PC-3 (cell line): Measurements from ENCODE around the gene SMIM5. TPM values are rescaled to one million over a fixed set of nuclear protein-coding genes. Genes with fewer than 3 reads are reported as not detected.

ENCODE experiments used
- ATAC-seq: fragments of 200-7000 bp; cut with Tn5 transposase; 2 replicates; pipeline ENCODE4 v1.9.1; 2020; ENCODE audit warnings: mild to moderate bottlenecking, moderate library complexity
- BruUV-seq: library from RNA; stranded (reverse); fragments of 400-500 nt; replicated peaks from 2 replicates; lab custom pipeline; 2021; lab: Mats Ljungman, UMichigan
- CTCF ChIA-PET: fragments of 300-600 bp; sonication (Branson Sonifier 250); formaldehyde crosslinking; loops from one replicate; lab custom pipeline; 2022; ENCODE audit warnings: antibody characterized with exemption; lab: Charles Lee
- POLR2A ChIA-PET: fragments of 300-600 bp; sonication (Branson Sonifier 250); formaldehyde crosslinking; loops from one replicate; lab custom pipeline; 2022; ENCODE audit warnings: antibody characterized with exemption; ENCODE audit not compliant: unreplicated experiment; lab: Charles Lee
- DNase-seq: peaks from one replicate; pipeline ENCODE4 v3.0.0-alpha.2; 2015
- H2AFZ ChIP-seq: fragments of 300-600 bp; sonication (generic); 2 replicates; pipeline ENCODE4 v1.6.0; 2016; ENCODE audit warnings: antibody characterized with exemption, low read length
- H3F3A ChIP-seq: fragments of 300-600 bp; sonication (generic); one replicate; pipeline ENCODE4 v1.6.0; 2017; ENCODE audit warnings: antibody characterized with exemption, low read length, control low read depth, mild to moderate bottlenecking; ENCODE audit not compliant: unreplicated experiment
- H3K27ac ChIP-seq: fragments of 300-600 bp; sonication (generic); 2 replicates; pipeline ENCODE4 v1.5.1; 2016; ENCODE audit warnings: mild to moderate bottlenecking, low read length
- H3K27me3 ChIP-seq: fragments of 300-600 bp; sonication (generic); 2 replicates; pipeline ENCODE4 v1.6.1; 2016; ENCODE audit warnings: low read length, mixed read lengths
- H3K36me3 ChIP-seq: fragments of 300-600 bp; sonication (generic); 2 replicates; pipeline ENCODE4 v1.6.1; 2016; ENCODE audit warnings: low read depth, mixed run types, low read length, mixed read lengths
- H3K4me1 ChIP-seq: fragments of 300-600 bp; sonication (generic); 2 replicates; pipeline ENCODE4 v1.5.1; 2016; ENCODE audit warnings: low read length; ENCODE audit not compliant: insufficient read depth
- H3K4me2 ChIP-seq: fragments of 300-600 bp; sonication (generic); 2 replicates; pipeline ENCODE4 v1.6.0; 2016; ENCODE audit warnings: low read length
- H3K4me3 ChIP-seq: fragments of 300-600 bp; sonication (generic); 2 replicates; pipeline ENCODE4 v1.5.1; 2016; ENCODE audit warnings: mild to moderate bottlenecking, low read length, mixed read lengths
- H3K79me2 ChIP-seq: fragments of 300-600 bp; sonication (generic); 2 replicates; pipeline ENCODE4 v1.6.1; 2017; ENCODE audit warnings: low read length, mixed read lengths
- H3K9ac ChIP-seq: fragments of 300-600 bp; sonication (generic); 2 replicates; pipeline ENCODE4 v1.6.0; 2016; ENCODE audit warnings: mild to moderate bottlenecking, low read length
- H3K9me2 ChIP-seq: fragments of 300-600 bp; sonication (generic); replicated peaks from 2 replicates; pipeline ENCODE4 v1.6.1; 2016; ENCODE audit warnings: mixed run types, low read length, mixed read lengths
- H3K9me3 ChIP-seq: fragments of 300-600 bp; sonication (generic); 2 replicates; pipeline ENCODE4 v1.6.1; 2016; ENCODE audit warnings: low read length, mixed read lengths
- H4K20me1 ChIP-seq: fragments of 300-600 bp; sonication (generic); 2 replicates; pipeline ENCODE4 v1.6.1; 2016; ENCODE audit warnings: low read length, mixed read lengths
- EZH2 ChIP-seq: fragments of 300-600 bp; sonication (generic); IDR thresholded peaks from one replicate; pipeline ENCODE4 v1.6.1; 2017; ENCODE audit warnings: antibody characterized with exemption, mild to moderate bottlenecking, low read length; ENCODE audit not compliant: unreplicated experiment
- EZH2phosphoT487 ChIP-seq: fragments of 300-600 bp; sonication (generic); IDR thresholded peaks from 2 replicates; pipeline ENCODE4 v1.6.1; 2018; ENCODE audit warnings: mild to moderate bottlenecking, antibody characterized with exemption, low read length, borderline replicate concordance
- intact Hi-C: fragments of 100-400 bp; cut with micrococcal nuclease; formaldehyde crosslinking; loops from 2 replicates; pipeline ENCODE4 v1.9.0; 2023
- total RNA-seq: library from RNA; depleted of rRNA; stranded (reverse); fragments of >200 nt; gene quantifications from 2 replicates; pipeline ENCODE4 v1.2.3, GENCODE V29; 2014
- TF ChIP-seq, protein P1 (sequence below): fragments of 300-600 bp; sonication (generic); conservative IDR thresholded peaks from 2 replicates; pipeline ENCODE4 v1.5.1; 2017; ENCODE audit warnings: antibody characterized with exemption, low read depth, mild to moderate bottlenecking, low read length

The SMIM5 gene
- total RNA-seq, 1 experiment from 2014 or later: 2.3 TPM

- Histone ChIP-seq H4K20me1 (no peaks in the 10 kb centered on the region), H3K9ac (no peak overlapping the region), H3K79me2 (peaks cover 81% of the 10 kb centered on the region), H3K4me3 (no peak overlapping the region), H3K36me3 (peaks cover 14% of the 10 kb centered on the region; the same call in 1 of the 2 replicates), H3K4me2 (peak overlapping the region; percentile 77), H3K27ac (peak overlapping the region; percentile 88), H3K9me3 (no peaks in the 10 kb centered on the region), H3K4me1 (peaks cover 80% of the 10 kb centered on the region), H3K27me3 (no peaks in the 10 kb centered on the region), H3F3A (peaks cover 9% of the 10 kb centered on the region), H3K9me2 (no peaks in the 10 kb centered on the region), H2AFZ (no peak overlapping the region)
- DNase-seq (peak; percentile 84), ATAC-seq (peak; percentile 45)
- TF ChIP-seq EZH2phosphoT487 (no peak), EZH2 (no peak)
- TF ChIP-seq, protein P1, sequence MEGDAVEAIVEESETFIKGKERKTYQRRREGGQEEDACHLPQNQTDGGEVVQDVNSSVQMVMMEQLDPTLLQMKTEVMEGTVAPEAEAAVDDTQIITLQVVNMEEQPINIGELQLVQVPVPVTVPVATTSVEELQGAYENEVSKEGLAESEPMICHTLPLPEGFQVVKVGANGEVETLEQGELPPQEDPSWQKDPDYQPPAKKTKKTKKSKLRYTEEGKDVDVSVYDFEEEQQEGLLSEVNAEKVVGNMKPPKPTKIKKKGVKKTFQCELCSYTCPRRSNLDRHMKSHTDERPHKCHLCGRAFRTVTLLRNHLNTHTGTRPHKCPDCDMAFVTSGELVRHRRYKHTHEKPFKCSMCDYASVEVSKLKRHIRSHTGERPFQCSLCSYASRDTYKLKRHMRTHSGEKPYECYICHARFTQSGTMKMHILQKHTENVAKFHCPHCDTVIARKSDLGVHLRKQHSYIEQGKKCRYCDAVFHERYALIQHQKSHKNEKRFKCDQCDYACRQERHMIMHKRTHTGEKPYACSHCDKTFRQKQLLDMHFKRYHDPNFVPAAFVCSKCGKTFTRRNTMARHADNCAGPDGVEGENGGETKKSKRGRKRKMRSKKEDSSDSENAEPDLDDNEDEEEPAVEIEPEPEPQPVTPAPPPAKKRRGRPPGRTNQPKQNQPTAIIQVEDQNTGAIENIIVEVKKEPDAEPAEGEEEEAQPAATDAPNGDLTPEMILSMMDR: no peak
- ChIA-PET CTCF (interaction anchor here (0.8 kb wide), 1 partner anchor 52 kb away, joined by 3 read pairs; the partner anchor contains the start of gene SMIM5), POLR2A (interaction anchor here (0.6 kb wide), 1 partner anchor 578 kb away, joined by 3 read pairs; no protein-coding TSS in a partner anchor)
- BruUV-seq: no TSS peak
- intact Hi-C loops: no loop called here
Observed at GRCh38 chr17:75684924-75685323, 51.7 kb downstream of the SMIM5 start.

DNA sequence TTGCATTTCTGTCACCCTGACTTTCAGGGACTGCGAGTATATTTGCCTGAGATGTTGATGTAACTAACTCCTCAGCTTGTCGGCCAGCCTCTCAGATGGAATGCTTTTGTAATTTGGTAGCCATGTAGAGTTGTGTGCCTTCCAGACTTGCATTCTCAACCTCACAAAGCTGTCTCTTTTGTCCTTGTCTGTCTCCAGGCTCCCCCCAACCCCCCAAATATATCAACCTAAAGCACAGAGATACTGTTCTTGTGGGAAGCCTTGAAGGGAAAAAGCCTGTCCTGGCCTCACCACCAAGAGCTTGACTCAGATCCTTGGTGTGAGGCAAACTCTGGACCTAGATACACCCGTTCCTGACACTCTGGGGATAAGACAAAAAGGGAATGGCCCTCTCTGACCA lies 52.3 kb downstream of the SMIM5 start:
- Histone ChIP-seq H3K9ac (no peak overlapping the region), H4K20me1 (no peaks in the 10 kb centered on the region), H3K4me1 (peaks cover 80% of the 10 kb centered on the region), H3K36me3 (peaks cover 12% of the 10 kb centered on the region), H3K27me3 (no peaks in the 10 kb centered on the region), H3K27ac (peak overlapping the region; percentile 88), H3K9me2 (no peaks in the 10 kb centered on the region), H2AFZ (no peak overlapping the region), H3K79me2 (peaks cover 81% of the 10 kb centered on the region), H3K4me3 (no peak overlapping the region), H3F3A (peaks cover 9% of the 10 kb centered on the region), H3K9me3 (no peaks in the 10 kb centered on the region), H3K4me2 (peak overlapping the region; percentile 77)
- ChIA-PET CTCF (no interaction called here), POLR2A (no interaction called here)
- ATAC-seq: no peak
- TSS peak; percentile 43 for BruUV-seq
- TF ChIP-seq EZH2 (no peak), EZH2phosphoT487 (no peak)
- TF ChIP-seq, protein P1: no peak
- no peak for DNase-seq
- intact Hi-C loops: no loop called here

DNA sequence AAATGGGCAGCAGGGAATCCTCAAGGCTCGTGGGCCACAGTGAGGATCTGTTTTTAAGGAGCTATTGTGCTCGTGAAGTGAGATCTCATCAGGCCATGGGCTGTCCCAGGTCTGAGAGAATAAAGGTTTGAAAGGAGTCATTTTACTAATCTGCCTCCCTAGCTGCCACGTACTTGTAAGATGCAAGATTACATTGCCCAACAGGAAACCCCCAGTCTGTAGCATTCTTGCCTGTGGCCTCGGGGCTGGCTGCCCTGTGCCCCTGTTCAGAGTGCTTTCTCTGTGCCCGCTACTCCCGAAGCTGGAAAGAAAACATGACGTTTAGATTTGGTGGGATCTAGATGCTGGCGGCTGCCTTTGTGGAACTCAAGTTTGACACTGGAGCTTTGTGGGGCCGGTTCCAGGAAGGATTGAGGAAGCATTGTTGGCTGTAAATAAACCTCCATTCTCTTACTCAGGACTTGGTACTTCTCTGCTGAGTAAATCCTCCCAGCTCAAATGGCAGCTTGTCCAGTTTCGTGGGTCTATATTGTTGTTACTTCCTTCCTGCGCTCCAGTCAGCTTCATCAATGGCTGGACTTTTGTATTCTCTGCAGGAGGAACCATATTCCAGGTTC lies 55.1 kb downstream of the SMIM5 start:
- peak overlapping the region; percentile 59 for H3K27ac ChIP-seq

More for the DNA sequence above, 55.1 kb downstream of the SMIM5 start:
- no TSS peak for BruUV-seq
- H3K4me3 ChIP-seq: no peak overlapping the region
- H2AFZ ChIP-seq: no peak overlapping the region
- peak overlapping the region; percentile 47 for H3K4me2 ChIP-seq
- H3K4me1 ChIP-seq: peaks cover 88% of the 10 kb centered on the region
- H3K79me2 ChIP-seq: peaks cover 85% of the 10 kb centered on the region
- peaks cover 24% of the 10 kb centered on the region for H3K36me3 ChIP-seq
- H4K20me1 ChIP-seq: peaks cover 4% of the 10 kb centered on the region; the same call in 1 of the 2 replicates
- POLR2A ChIA-PET: no interaction called here
- TF ChIP-seq EZH2phosphoT487 (no peak), EZH2 (no peak)
- TF ChIP-seq, protein P1: no peak
- H3K9ac ChIP-seq: no peak overlapping the region
- H3K9me2 ChIP-seq: no peaks in the 10 kb centered on the region
- intact Hi-C loops: no loop called here
- H3F3A ChIP-seq: peaks cover 12% of the 10 kb centered on the region
- H3K27me3 ChIP-seq: no peaks in the 10 kb centered on the region
- DNase-seq (no peak), ATAC-seq (no peak)
- CTCF ChIA-PET: interaction anchor here (0.6 kb wide), 1 partner anchor 25 kb away, joined by 3 read pairs; no protein-coding TSS in a partner anchor
- no peaks in the 10 kb centered on the region for H3K9me3 ChIP-seq
